NCI-H2227 treated with DMSO at 0.1 percent for 48 hours (cell line): ENCODE results near the gene BLCAP.
"Not testable (repeated sequence)": the region's sequence is repeated elsewhere in the genome, so short reads cannot be mapped to it uniquely, and the experiment has no call there.

Experiments
- DNase-seq: peaks from one replicate; lab custom pipeline; 2025; lab: John Stamatoyannopoulos, UW

BLCAP gene

DNA sequence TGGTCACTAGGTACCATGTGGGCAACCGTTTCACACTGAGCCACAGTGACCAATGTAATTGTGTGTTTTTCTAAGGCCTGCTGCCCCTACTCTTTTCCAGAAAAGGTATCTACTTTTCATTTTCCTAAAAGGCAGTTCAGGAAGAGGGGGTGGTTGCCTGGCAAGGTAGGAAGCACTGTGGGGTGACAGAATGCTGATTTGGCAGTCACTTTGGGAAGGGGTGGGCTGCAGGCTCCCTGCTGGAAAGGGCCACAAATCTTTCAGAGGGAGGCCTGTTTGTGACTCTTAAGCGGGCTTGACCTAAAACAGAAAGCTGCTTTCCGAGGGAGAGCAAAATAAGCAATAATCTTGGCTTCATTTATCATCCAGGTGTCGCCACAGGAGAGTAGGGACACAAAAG, 11.8 kb downstream of the BLCAP start:
- no peak for DNase-seq

DNA sequence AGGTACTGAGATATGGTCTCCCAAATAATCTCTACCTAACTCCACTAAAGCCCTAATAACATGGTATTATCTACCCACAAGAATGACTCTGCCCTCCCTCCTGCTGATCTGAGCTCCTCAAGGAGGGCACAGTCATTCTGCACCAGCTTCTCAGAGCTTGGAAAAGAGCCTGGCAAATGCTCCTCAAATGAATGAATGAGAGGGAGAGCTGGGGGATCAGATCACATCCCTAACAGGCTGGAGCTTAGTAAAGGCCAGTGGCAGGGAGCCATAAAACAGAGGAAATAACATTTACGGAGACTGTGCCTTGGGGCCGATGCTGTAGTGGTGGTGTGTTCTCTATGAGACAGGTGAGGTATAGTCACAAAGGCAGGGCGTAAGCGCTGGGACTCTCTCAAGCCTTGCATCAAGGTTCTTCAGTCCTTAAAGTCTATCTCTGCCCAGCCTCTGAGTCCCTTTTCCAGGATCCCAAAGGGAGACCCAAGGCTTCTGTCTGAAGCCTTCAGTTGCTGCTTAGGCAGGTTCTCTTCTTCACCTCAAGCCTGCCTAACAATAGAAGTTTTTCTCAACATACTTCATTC, 13.8 kb downstream of the BLCAP start:
- peak; percentile 44 for DNase-seq

DNA sequence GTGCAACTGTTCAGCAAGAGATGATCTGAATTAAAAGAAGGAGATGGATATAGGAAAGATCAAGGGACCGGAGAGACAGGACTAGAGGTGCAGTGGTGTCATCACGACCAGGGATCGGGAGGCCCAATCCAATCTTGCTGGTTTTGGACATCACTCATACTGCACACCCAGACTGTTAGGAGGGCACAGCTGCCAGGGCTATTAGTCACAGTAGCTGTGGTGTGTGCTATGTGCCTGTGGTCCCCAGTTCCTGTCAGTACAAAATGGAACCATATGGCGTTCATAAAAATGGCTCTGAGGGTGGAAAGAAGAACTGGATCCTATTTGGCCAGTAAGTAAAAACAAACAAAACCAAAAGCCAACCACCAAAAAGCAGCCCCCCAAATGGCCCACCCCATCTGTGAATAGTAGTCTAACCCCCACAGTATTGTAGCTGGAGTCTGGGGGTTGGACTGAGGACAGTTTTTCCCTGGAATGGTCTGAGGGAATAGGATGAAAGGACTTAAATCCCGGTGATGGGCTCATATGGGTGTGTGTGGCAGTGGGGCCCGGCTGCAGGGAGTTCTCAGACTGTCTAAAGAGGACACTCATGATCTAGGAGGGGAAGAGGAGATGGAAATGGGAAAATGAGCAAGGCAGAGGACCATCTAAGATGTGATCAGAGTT, 15.9 kb downstream of the BLCAP start:
- DNase-seq = no peak

DNA sequence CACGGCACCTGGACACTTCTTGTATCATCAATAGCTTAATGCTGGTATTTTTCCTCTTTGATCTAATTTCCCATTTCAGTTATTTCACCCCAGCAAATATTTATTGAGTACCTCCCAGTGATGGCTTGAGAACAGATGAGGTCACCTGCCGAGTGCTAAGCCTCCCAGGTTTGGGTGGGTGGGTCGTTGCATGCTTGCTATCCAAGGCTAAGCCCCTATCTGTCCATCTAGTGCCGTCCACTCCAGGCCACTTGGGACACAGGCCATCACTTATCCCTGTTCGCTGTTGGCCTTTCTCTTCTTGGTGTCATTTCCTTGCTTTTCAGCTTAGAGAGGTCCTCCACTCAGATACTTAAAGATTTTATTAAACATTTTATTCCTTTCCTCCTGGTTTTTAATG, 17.4 kb downstream of the BLCAP start:
- no peak for DNase-seq

DNA sequence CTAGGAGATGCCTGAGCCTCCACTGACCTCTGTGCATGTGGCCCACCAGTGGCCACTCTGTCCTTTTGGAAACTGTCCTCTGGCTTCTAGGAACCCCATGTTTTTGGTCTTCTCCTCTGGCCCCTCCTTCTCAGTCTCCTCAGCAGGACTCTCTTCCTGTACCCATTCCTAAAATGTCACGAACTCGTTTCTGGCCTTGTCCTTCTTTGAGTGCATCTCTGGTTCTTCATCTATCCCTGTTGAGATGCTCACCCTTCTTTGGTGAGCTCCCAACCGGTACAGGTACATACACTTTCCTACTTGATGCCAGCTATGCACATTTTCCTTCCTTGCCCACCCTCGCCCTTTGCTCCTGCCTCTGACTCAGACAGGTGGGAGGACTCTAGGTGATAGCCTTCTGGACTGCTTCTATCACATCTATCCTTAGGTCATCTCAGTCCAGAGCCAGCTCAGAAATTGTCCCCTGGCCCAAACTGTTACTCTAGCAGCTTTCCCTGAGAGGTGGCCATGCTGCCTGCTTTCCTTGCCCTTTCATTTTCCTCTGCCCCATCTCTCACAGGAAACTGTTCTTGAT, 21.4 kb downstream of the BLCAP start:
- DNase-seq = no peak

DNA sequence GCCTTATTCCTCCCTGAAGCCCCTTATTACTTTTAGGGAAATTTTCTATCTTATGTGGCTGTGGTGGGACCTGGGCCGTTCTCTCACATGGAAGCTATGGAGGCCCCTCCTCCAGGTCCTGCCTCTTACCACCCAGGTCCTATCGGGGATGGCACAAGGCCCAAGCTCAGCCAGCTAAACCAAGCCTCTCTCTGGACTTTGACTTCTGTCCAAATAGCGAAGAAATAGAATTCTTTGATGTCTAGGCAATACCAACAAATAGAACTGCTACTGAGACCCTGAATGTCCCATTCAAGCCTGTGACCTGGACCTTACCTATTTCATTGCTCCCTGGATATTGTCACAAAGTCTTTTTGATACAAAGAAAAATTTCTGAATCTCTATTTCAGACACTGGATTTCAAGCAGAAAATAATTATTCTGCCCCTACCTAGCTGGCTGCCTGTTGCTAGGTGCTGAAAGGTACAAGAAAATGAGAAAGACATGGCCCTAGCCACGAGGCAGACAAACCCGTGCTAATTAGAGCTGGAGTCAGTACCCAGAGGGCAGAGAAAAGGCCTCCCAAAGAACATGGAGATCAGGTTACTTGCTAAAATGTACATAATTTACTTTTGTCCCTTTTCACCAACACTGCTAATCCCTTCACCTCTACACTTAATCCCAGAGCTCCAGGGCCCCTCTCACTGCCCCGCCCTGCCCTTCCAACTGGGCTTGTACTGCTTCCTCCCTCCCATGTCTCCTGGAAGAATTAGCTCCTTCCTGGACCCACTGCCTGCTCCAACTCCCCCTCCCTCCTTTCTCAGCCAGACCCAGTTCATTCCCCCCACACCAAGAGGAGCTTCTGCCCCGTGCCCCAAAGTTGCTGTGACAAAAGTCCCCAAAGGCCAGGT, 22.2 kb downstream of the BLCAP start:
- no peak for DNase-seq

DNA sequence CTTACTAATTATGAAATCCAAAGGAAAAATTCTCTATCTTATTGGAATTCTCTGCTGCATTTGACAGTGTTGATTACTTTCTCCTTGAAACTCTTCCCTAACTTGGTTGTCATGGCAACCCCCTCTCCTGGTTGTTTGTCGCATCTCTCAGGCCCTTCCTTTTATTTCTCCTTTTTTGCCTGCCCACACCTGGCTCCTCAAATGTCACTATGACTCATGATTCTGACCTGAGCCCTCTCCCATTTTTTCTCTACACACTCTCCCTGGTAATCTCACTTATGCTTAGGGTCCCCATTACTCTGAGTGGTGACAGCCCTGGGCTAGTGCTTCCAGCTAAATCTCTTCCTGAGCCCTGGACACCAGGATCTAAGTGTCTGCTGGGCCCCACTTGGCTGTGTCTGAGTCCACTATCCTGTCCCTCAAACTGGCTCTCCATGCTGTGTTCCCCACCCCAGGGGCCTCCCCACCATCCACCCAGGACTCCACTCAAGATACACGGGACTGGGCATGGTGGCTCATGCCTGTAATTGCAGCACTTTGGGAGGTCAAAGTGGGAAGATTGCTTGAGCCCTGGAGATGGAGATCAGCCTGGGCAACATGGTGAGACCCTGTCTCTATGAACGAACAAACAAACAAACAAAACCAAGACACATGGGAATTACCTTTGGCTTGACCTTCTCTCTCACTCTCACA, 23.1 kb downstream of the BLCAP start:
- no peak for DNase-seq

DNA sequence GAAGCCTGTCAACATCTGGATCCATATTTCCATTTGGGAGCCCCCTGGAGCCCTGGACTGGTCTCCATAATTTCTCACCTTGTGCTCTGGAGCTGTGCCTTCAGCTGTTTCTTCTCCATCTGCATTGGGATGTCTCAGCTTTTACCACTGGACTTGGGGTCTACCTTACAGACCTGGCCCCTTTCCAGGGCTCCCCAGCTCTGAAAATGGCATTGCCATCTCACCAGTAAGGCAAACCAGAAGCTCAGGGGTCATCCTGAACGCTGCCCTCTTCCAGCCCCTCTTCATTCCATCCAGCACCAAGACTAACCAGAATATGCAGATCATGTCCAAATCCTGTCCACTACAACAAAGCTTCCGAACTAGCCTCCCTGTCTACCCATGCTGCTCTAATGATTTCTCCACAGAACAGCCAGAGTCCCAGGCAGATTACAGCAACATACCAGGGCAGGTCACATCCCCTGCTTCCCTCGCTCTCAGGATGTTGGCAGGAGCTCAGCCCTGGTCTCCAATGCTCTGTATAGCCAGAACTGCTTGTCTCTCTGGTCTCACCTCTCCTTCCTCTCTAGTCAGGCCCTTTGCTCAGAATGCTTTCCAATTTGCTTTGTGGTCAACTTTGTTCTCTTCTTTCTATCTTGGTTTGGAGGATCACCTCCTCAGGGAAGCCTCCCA, 24.3 kb downstream of the BLCAP start:
- no peak for DNase-seq

DNA sequence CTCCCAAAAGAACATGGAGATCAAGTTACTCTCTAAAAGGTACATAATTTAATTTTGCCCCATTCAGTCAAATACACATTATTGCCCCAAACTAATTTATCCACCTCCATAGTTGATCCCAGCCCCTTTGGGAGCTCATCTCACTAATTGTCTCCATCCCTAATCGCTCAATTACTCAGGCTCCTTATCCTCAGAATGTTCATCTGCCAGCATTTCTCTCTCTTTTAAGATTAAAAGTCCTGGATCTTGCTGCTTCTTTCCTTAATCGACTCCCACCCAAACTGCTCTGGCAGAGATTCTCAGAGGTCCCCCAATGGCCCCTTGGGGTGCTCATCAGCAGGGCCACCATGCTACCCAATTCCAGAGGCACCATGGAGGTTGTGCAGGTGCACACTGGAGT, 25.0 kb downstream of the BLCAP start:
- no peak for DNase-seq

DNA sequence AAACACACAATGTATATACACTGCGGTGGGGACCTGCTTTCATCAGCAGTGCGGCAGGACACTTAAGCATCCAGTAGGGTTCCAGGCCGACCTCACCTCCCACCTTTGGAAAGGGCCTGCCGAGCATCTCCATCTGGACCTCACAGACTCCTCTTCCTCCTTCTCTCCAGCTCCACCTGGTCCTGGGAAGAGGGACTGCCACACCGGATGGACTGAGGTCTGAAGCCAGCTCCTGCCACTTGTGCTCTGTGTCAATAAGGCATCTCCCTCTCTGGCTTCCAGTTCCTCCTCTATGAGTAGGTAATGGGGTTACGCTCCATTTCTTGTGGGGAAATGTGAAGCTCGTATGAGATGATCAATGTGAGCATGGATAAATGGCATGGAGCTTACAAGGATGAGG, 25.7 kb downstream of the BLCAP start:
- DNase-seq = no peak

DNA sequence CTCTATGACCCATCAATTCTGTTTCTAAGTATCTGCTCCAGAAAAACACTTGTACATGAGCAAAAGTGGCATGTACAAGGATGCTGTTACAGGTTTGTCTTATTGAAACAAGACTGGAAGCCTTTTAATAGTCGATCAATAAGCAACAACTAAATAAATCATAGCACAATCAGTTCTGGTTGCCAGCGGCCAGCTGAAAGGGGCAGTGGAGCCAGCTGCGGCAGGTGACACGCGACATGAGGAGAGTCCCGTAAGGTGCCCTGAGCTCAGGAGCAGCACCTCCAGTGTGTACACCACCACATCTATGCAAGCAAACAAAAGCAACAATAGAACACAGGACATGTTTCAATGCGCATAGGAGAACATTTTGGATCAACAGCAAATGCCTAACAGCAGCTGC, 27.4 kb downstream of the BLCAP start:
- DNase-seq = no peak

DNA sequence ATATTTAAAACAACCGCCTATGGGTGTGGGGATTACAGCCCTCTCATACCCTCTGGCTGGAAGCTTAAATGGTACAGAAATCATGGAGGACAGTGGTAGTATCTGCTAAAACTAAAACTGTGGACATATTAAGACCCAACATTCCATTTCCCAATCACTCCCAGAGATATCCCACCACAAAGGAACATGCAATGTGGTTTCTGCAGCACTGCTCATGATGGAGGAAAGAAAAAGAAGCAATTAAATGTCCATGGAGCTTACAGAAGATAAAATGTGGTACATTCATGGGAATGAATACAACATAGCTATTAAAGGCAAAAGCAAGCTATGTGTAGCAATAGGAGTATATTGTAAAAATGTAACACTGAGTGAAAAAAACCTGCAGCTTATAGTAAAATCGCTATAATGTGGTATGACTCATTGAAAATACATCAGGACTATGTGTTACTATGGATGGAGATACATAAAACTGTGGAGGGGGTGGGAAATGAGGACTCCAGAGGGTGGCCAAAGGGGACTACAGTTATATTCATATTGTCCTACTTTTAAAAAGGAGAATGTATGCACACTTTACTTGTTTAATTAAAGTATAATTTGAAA, 29.5 kb downstream of the BLCAP start:
- DNase-seq = no peak

DNA sequence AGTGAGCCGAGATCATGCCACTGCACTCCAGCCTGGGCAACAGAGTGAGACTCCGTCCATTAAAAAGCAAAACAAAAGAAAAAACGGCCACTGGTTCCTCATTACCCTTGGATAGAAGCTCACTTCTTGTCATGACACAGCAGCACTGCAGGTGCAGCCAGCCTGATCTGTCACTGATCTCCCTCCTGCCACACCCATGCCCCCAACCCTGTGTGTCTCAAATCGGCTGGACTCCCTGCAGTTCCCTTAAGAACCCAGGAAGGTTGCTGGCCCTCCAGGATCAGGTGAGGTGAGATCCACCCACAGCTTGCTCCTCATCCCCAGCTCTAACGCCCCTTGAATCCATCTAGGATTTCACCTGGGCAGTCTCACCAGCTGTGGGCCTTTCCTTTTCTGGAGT, 32.9 kb downstream of the BLCAP start:
- no peak for DNase-seq

DNA sequence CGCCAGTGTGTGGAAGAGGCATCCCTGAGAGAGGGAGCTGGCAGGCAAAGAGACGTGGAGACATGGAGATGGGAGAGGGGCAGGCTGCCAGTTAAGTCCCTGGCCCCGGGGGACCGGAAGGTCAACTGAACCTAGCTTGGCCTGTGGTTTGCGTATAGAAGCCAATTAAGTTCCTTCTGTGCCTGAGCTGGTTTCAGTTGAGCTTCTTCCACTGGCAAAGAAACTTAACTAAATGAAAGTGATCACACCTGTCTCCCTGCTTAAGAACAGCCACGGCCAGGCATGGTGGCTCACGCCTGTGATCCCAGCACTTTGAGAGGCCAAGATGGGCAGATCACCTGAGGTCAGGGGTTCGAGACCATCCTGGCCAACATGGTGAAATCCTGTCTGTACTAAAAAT, 33.4 kb downstream of the BLCAP start:
- DNase-seq = no peak

DNA sequence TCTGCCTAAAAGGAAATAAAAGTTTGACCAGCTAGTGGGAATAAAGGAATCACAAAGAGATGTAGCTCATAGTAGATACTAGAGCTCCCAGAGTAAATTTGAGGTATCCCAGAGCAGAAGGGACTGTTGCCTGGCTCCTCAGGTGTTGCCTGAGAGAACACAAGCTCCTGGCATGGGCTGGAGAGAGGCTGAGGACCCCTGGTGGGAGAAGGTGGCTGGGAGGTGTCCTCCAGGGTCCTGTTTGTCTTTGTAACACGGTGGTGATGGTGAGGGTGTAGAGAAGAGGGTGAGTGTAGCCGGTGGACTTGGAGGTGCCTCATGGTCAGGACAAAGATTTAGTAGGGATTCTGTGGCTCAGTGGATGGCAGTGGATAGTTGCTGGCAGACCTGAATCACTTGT, 34.7 kb downstream of the BLCAP start:
- DNase-seq = no peak

DNA sequence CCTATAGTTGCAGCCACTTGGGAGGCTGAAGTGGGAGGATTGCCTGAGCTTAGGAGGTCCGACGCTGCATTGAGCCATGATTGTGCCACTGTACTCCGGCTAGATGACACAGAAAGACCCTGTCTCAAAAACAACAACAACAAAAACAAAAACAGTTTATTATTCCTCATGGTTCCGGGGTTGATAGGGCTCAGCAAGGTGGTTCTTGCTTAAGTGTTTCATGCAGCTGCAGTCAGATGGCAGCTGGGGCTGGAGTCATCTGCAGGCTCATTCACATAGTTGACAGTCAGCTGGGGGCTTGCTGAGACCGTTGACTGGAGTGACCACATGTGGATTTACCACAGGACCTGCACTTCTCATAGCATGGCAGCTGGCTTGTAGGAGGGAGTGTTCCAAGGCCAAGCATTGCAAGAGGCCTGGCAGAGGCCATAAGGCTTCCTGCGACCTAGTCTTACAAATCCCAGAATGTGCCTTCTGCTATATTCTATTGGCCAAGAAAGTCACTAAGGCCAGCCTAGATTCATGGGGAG, 35.5 kb downstream of the BLCAP start:
- no peak for DNase-seq

DNA sequence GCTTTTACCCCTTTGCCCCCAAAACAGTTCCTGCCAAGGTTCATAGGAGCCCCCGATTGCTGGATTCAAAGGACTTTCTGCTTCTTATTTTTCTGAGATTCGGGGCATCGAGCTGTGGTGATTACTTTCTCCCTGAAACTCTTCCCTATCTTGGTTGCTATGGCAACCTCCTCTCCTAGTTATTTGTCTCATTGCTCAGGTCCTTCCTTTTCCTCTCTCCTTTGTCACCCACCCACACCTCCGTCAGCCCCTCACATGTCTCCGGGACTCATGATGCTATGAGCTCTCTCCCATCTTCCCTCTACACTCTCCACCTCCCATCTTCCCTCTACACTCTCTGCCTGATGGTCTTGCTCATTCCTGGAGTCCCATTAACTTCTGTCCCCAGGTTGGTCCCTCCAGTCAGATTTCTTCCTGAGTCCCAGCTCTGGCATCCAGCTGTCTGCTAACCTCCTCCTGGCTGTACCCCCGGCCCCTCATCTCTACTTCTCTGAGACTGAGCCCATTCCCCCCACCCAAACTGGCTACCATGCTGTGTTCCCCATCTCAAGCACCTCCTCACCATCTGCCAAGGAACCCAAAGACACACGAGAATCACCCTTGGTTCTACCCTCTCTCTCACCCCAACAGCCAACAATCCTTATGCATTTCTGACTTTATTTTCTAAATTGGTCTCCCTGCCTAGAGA, 36.9 kb downstream of the BLCAP start:
- no peak for DNase-seq

DNA sequence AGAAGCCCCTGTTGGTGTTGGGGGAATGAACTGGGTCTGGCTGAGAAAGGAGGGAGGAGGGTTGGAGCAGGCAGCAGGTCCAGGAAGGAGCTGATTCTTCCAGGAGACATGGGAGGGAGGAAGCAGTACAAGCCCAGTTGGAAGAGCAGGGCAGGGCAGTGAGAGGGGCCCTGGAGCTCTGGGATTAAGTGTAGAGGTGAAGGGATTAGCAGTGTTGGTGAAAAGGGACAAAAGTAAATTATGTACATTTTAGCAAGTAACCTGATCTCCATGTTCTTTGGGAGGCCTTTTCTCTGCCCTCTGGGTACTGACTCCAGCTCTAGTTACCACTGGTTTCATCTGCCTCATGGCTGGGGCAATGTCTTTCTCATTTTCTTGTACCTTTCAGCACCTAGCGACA, 41.5 kb downstream of the BLCAP start:
- DNase-seq = not testable (repeated sequence)

DNA sequence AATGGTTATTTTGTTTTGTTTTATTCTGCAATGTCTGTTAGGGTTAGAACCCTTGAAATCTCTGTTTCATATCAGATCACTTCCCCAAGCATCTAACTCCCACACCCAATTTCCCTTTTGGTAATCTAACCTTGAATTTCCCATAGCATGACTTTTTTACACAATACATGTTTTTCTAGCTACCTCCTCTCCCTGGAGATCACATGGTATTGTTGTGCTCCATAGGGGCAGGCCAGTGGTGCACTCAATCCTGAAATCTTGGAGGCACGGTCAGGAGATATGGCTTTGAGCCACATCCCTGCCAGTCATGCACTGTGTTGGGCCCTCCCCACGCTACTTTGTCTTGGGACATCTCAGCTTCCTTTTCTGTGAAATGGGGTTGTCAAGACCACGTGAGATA, 43.3 kb downstream of the BLCAP start:
- DNase-seq = no peak

DNA sequence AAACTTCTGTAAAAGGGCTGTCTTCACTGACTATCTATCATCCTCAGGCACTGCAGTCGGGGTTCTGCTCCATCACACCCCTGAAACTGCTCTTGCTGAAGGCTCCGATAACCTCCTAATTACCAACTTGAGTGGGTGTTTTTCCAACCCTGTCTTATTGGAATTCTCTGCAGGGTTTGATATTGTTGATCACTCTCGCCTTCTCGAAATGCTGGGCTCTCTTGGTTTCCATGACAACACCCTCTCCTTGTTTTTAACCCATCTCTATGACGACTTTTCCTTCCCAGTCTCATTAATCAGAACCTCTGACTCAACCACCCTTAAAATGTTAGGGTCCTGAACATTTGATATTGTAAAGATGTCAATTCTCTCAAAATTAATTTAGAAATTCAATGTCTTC, 46.1 kb downstream of the BLCAP start:
- DNase-seq = no peak

DNA sequence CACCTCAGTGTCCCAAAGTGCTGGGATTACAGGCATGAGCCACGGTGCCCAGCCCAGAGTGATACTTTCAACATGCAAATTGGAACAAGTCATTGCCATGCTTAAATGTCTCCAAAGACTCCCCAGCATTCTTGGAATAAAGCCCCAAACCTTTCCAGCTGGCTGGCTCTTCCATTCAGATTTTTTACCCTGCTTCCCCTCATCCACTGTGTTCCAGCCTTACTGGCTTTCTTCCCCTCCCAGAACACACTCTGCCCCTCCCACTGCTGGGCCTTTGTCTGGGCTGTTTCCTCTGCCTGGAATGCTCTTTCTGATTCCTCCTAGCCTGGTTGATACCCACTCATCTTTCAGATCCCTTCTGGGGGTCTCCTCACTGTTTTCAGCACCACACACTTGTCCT, 46.8 kb downstream of the BLCAP start:
- DNase-seq = no peak
